WTC11 (cell line): ENCODE data around the gene FABP7. TPM values are rescaled to one million over a fixed set of nuclear protein-coding genes. Genes with fewer than 3 reads are reported as not detected.

Source experiments
- ATAC-seq: fragments of 200-7000 bp; cut with Tn5 transposase; 2 replicates; pipeline ENCODE4 v1.10.0; 2021; ENCODE audit warnings: mild to moderate bottlenecking, moderate library complexity
- CTCF ChIA-PET: fragments of 300-600 bp; sonication (Branson Sonifier 250); formaldehyde crosslinking; loops from one replicate; lab custom pipeline; 2021; ENCODE audit warnings: antibody characterized with exemption; lab: Charles Lee
- POLR2A ChIA-PET: fragments of 350-600 bp; sonication (Branson Sonifier 250); formaldehyde crosslinking; loops from one replicate; lab custom pipeline; 2021; ENCODE audit warnings: antibody characterized with exemption; lab: Charles Lee
- DNase-seq: peaks from one replicate; pipeline ENCODE4 v3.0.0; 2021; ENCODE audit warnings: low spot score
- H3K27ac Mint-ChIP-seq: 2 replicates; pipeline ENCODE4 v1.8.0; 2021; ENCODE audit warnings: mixed read lengths
- H3K27me3 Mint-ChIP-seq: 2 replicates; pipeline ENCODE4 v1.8.0; 2021; ENCODE audit warnings: low read depth, mild to moderate bottlenecking, moderate library complexity, mixed read lengths
- H3K36me3 Mint-ChIP-seq: 2 replicates; pipeline ENCODE4 v1.8.0; 2021; ENCODE audit warnings: mixed read lengths
- H3K4me1 Mint-ChIP-seq: 2 replicates; pipeline ENCODE4 v1.8.0; 2022; ENCODE audit warnings: mixed read lengths
- H3K4me3 Mint-ChIP-seq: 2 replicates; pipeline ENCODE4 v1.8.0; 2021; ENCODE audit warnings: mild to moderate bottlenecking, moderate library complexity, mixed read lengths
- H3K9me3 Mint-ChIP-seq: 2 replicates; pipeline ENCODE4 v1.8.0; 2021; ENCODE audit warnings: mixed read lengths
- AFF4 ChIP-seq: sonication (generic); formaldehyde crosslinking; IDR thresholded peaks from 2 replicates; pipeline ENCODE4 v1.8.1; 2023; ENCODE audit warnings: mild to moderate bottlenecking, missing genetic modification reagents, borderline replicate concordance
- ATF3 ChIP-seq: sonication (generic); formaldehyde crosslinking; conservative IDR thresholded peaks from 2 replicates; pipeline ENCODE4 v1.8.1; 2022; ENCODE audit warnings: mild to moderate bottlenecking, missing genetic modification reagents
- ATF6 ChIP-seq: sonication (generic); formaldehyde crosslinking; IDR thresholded peaks from 2 replicates; pipeline ENCODE4 v1.8.1; 2023; ENCODE audit warnings: mild to moderate bottlenecking, missing genetic modification reagents
- CBFB ChIP-seq: sonication (generic); formaldehyde crosslinking; IDR thresholded peaks from 2 replicates; pipeline ENCODE4 v1.8.1; 2022; ENCODE audit warnings: mild to moderate bottlenecking, low read depth, missing genetic modification reagents
- CREM ChIP-seq: sonication (generic); formaldehyde crosslinking; IDR thresholded peaks from 2 replicates; pipeline ENCODE4 v1.8.1; 2022; ENCODE audit warnings: mild to moderate bottlenecking, missing genetic modification reagents, moderate library complexity
- E2F4 ChIP-seq: sonication (generic); formaldehyde crosslinking; IDR thresholded peaks from 2 replicates; pipeline ENCODE4 v1.8.1; 2022; ENCODE audit warnings: low read depth, mild to moderate bottlenecking, moderate library complexity, missing genetic modification reagents, borderline replicate concordance
- FOXP4 ChIP-seq: sonication (generic); formaldehyde crosslinking; IDR thresholded peaks from 2 replicates; pipeline ENCODE4 v1.8.0; 2022; ENCODE audit warnings: mild to moderate bottlenecking, missing genetic modification reagents
- HMGA2 ChIP-seq: fragments of 250-450 bp; sonication (Bioruptor Pico); IDR thresholded peaks from 2 replicates; pipeline ENCODE4 v1.4.0; 2021; ENCODE audit warnings: mild to moderate bottlenecking, moderate library complexity
- IRF2 ChIP-seq: sonication (generic); formaldehyde crosslinking; IDR thresholded peaks from 2 replicates; pipeline ENCODE4 v1.8.0; 2022; ENCODE audit warnings: low read depth, missing genetic modification reagents, borderline replicate concordance
- PRDM15 ChIP-seq: sonication (generic); formaldehyde crosslinking; IDR thresholded peaks from 2 replicates; pipeline ENCODE4 v1.8.0; 2022; ENCODE audit warnings: missing genetic modification reagents
- PREB ChIP-seq: sonication (generic); formaldehyde crosslinking; IDR thresholded peaks from 2 replicates; pipeline ENCODE4 v1.8.1; 2022; ENCODE audit warnings: mild to moderate bottlenecking, missing genetic modification reagents, moderate library complexity, borderline replicate concordance
- SMAD4 ChIP-seq: sonication (generic); formaldehyde crosslinking; IDR thresholded peaks from 2 replicates; pipeline ENCODE4 v1.8.0; 2022; ENCODE audit warnings: mild to moderate bottlenecking, missing genetic modification reagents
- STAT6 ChIP-seq: sonication (generic); formaldehyde crosslinking; conservative IDR thresholded peaks from 2 replicates; pipeline ENCODE4 v1.8.1; 2023; ENCODE audit warnings: mild to moderate bottlenecking, low read depth, missing genetic modification reagents, moderate library complexity
- TCF7 ChIP-seq: sonication (generic); formaldehyde crosslinking; IDR thresholded peaks from 2 replicates; pipeline ENCODE4 v1.8.0; 2022; ENCODE audit warnings: mild to moderate bottlenecking, low read depth, missing genetic modification reagents, moderate library complexity
- TEAD1 ChIP-seq: sonication (generic); formaldehyde crosslinking; IDR thresholded peaks from 2 replicates; pipeline ENCODE4 v1.8.0; 2022; ENCODE audit warnings: mild to moderate bottlenecking, missing genetic modification reagents
- ZNF263 ChIP-seq: sonication (generic); formaldehyde crosslinking; IDR thresholded peaks from 2 replicates; pipeline ENCODE4 v1.8.1; 2022; ENCODE audit warnings: low read depth, mild to moderate bottlenecking, moderate library complexity, missing genetic modification reagents
- ZSCAN18 ChIP-seq: fragments of 250-450 bp; sonication (Bioruptor Pico); IDR thresholded peaks from 2 replicates; pipeline ENCODE4 v2.1.2; 2022; ENCODE audit warnings: mild to moderate bottlenecking, moderate library complexity
- total RNA-seq: library from RNA; stranded (reverse); gene quantifications from 3 replicates; pipeline ENCODE4 v1.2.3, GENCODE V29; 2021

The FABP7 gene
- total RNA-seq, 1 experiment from 2014 or later: 7.2 TPM

GRCh38 chr6:122735582-122735981, 43.9 kb upstream of the FABP7 start (continued):
- TF ChIP-seq PREB (CRISPR knock-in tag) (no peak), ZNF263 (CRISPR knock-in tag) (no peak), E2F4 (no peak)

- DNase-seq (no peak), ATAC-seq (no peak)
- peaks cover 29% of the 10 kb centered on the region for H3K4me1 Mint-ChIP-seq
- H3K27me3 Mint-ChIP-seq: no peaks in the 10 kb centered on the region
- ChIA-PET CTCF (no interaction called here), POLR2A (no interaction called here)
- no peaks in the 10 kb centered on the region for H3K36me3 Mint-ChIP-seq
- no peak overlapping the region for H3K4me3 Mint-ChIP-seq
- H3K27ac Mint-ChIP-seq: no peak overlapping the region
- H3K9me3 Mint-ChIP-seq: peaks cover 2% of the 10 kb centered on the region
- TF ChIP-seq ZSCAN18 (CRISPR knock-in tag): no peak
- no peak for TF ChIP-seq AFF4 (CRISPR knock-in tag)
- no peak for TF ChIP-seq IRF2 (CRISPR knock-in tag)
- no peak for TF ChIP-seq ATF3 (CRISPR knock-in tag)
- no peak for TF ChIP-seq FOXP4 (CRISPR knock-in tag)
- no peak for TF ChIP-seq ATF6 (CRISPR knock-in tag)
- no peak for TF ChIP-seq PRDM15 (CRISPR knock-in tag)
- no peak for TF ChIP-seq HMGA2 (CRISPR knock-in tag)
- no peak for TF ChIP-seq CREM (CRISPR knock-in tag)
- no peak for TF ChIP-seq CBFB (CRISPR knock-in tag)
- TF ChIP-seq SMAD4 (CRISPR knock-in tag): no peak
- no peak for TF ChIP-seq TCF7 (CRISPR knock-in tag)
- TF ChIP-seq STAT6: no peak
- no peak for TF ChIP-seq TEAD1 (CRISPR knock-in tag)
These were observed 43.4 kb upstream of the FABP7 start for GRCh38 chr6:122736163-122736562.
